Osteocyte (in vitro differentiated cells): ENCODE results near the gene ATR. TPM values are rescaled to one million over a fixed set of nuclear protein-coding genes. Genes with fewer than 3 reads are reported as not detected.
"Not testable (repeated sequence)": the region's sequence is repeated elsewhere in the genome, so short reads cannot be mapped to it uniquely, and the experiment has no call there.

Experiments used
- DNase-seq: peaks from one replicate; pipeline ENCODE4 v3.0.0; 2021; ENCODE audit warnings: mixed read lengths; ENCODE audit not compliant: unreplicated experiment; ENCODE audit errors: extremely low spot score
- H3K27ac Mint-ChIP-seq: one replicate; pipeline ENCODE4 v1.8.0; 2021; ENCODE audit warnings: mild to moderate bottlenecking, mixed read lengths; ENCODE audit not compliant: unreplicated experiment
- H3K27me3 Mint-ChIP-seq: one replicate; pipeline ENCODE4 v1.8.0; 2021; ENCODE audit warnings: mixed read lengths; ENCODE audit not compliant: unreplicated experiment
- H3K36me3 Mint-ChIP-seq: one replicate; pipeline ENCODE4 v1.8.0; 2021; ENCODE audit warnings: mixed read lengths; ENCODE audit not compliant: unreplicated experiment
- H3K4me1 Mint-ChIP-seq: one replicate; pipeline ENCODE4 v1.8.0; 2021; ENCODE audit warnings: mixed read lengths; ENCODE audit not compliant: unreplicated experiment
- H3K4me3 Mint-ChIP-seq: one replicate; pipeline ENCODE4 v1.8.0; 2021; ENCODE audit warnings: mild to moderate bottlenecking, moderate library complexity, mixed read lengths; ENCODE audit not compliant: unreplicated experiment
- H3K9me3 Mint-ChIP-seq: one replicate; pipeline ENCODE4 v1.8.0; 2021; ENCODE audit warnings: mixed read lengths; ENCODE audit not compliant: unreplicated experiment
- CTCF ChIP-seq: fragments of 200-600 bp; sonication (generic); IDR thresholded peaks from 2 replicates; pipeline ENCODE4 v1.5.0; 2021; ENCODE audit warnings: antibody characterized with exemption, mild to moderate bottlenecking, moderate library complexity
- total RNA-seq: library from RNA; stranded (reverse); gene quantifications from 2 replicates; pipeline ENCODE4 v1.2.1, GENCODE V29; 2021

The ATR gene
- total RNA-seq, 1 donor from 2014 or later, result 27.1 TPM

GRCh38 chr3:142580061-142580423 is 1.5 kb upstream of the ATR start:
- H3K27me3 Mint-ChIP-seq, result peaks cover 11% of the 10 kb centered on the region
- peak overlapping the region; percentile 78 for H3K27ac Mint-ChIP-seq
- no peak for TF ChIP-seq CTCF
- no peak for DNase-seq
- H3K4me1 Mint-ChIP-seq, result peaks cover 26% of the 10 kb centered on the region
- peak overlapping the region; percentile 96 for H3K4me3 Mint-ChIP-seq
- H3K36me3 Mint-ChIP-seq, result no peaks in the 10 kb centered on the region
- no peaks in the 10 kb centered on the region for H3K9me3 Mint-ChIP-seq

GRCh38 chr3:142577696-142578328 is 721 bp downstream of the ATR start:
- Mint-ChIP-seq H3K27ac (peak overlapping the region; percentile 99), H3K36me3 (no peaks in the 10 kb centered on the region), H3K9me3 (no peaks in the 10 kb centered on the region), H3K4me1 (peaks cover 26% of the 10 kb centered on the region), H3K27me3 (peaks cover 3% of the 10 kb centered on the region), H3K4me3 (peak overlapping the region; percentile 96)
- no peak for TF ChIP-seq CTCF
- DNase-seq, result no peak

GRCh38 chr3:142576792-142577191 is 1.7 kb downstream of the ATR start:
- peak overlapping the region; percentile 96 for H3K4me3 Mint-ChIP-seq
- no peaks in the 10 kb centered on the region for H3K36me3 Mint-ChIP-seq
- DNase-seq, result no peak
- H3K4me1 Mint-ChIP-seq, result peaks cover 26% of the 10 kb centered on the region
- no peak for TF ChIP-seq CTCF
- no peaks in the 10 kb centered on the region for H3K9me3 Mint-ChIP-seq
- no peaks in the 10 kb centered on the region for H3K27me3 Mint-ChIP-seq
- H3K27ac Mint-ChIP-seq, result peak overlapping the region; percentile 12

- Mint-ChIP-seq H3K9me3 (no peaks in the 10 kb centered on the region), H3K27me3 (no peaks in the 10 kb centered on the region), H3K27ac (no peak overlapping the region), H3K36me3 (peaks cover 6% of the 10 kb centered on the region), H3K4me3 (no peak overlapping the region), H3K4me1 (peaks cover 26% of the 10 kb centered on the region)
- TF ChIP-seq CTCF, result no peak
- no peak for DNase-seq
These were observed 3.9 kb downstream of the ATR start for GRCh38 chr3:142574665-142575064.

- H3K4me3 Mint-ChIP-seq, DNase-seq, H3K36me3 Mint-ChIP-seq, H3K27me3 Mint-ChIP-seq, H3K9me3 Mint-ChIP-seq, H3K27ac Mint-ChIP-seq: not testable (repeated sequence)
- peaks cover 22% of the 10 kb centered on the region for H3K4me1 Mint-ChIP-seq
These were observed 4.3 kb downstream of the ATR start for GRCh38 chr3:142574223-142574622.

- H3K27me3 Mint-ChIP-seq, H3K4me3 Mint-ChIP-seq, H3K4me1 Mint-ChIP-seq, H3K9me3 Mint-ChIP-seq, DNase-seq, H3K27ac Mint-ChIP-seq: not testable (repeated sequence)
- H3K36me3 Mint-ChIP-seq, result peaks cover 12% of the 10 kb centered on the region
These were observed 9.1 kb downstream of the ATR start for GRCh38 chr3:142569422-142569821.
